Liver (tissue), 3 donors: Measurements from ENCODE around the gene SLC39A3.

ENCODE experiments used
- CTCF ChIP-seq: fragments of 150-350 bp; IDR thresholded peaks from 2 replicates; pipeline ENCODE4 v1.5.1; 2017; ENCODE audit warnings: improper control_type of control experiment, low read depth, low read length; ENCODE audit not compliant: missing input control
- EGR1 ChIP-seq, 2 donors: IDR thresholded peaks; 2 replicates each; pipeline ENCODE4 v1.6.1; 2016 to 2018; ENCODE audit warnings: antibody characterized with exemption in 2 of 2, low read depth in 2 of 2
- HNF4A ChIP-seq, 2 donors: conservative IDR thresholded peaks; 2 replicates each; pipeline ENCODE4 v1.6.1; 2016; ENCODE audit warnings: antibody characterized with exemption in 2 of 2, mild to moderate bottlenecking in 2 of 2
- HNF4G ChIP-seq: IDR thresholded peaks from 2 replicates; pipeline ENCODE4 v1.6.1; 2016; ENCODE audit warnings: antibody characterized with exemption
- MAX ChIP-seq: IDR thresholded peaks from 2 replicates; pipeline ENCODE4 v1.6.1; 2016; ENCODE audit warnings: antibody characterized with exemption
- SP1 ChIP-seq: IDR thresholded peaks from 2 replicates; pipeline ENCODE4 v1.6.1; 2018; ENCODE audit warnings: antibody characterized with exemption, mild to moderate bottlenecking
- TF ChIP-seq, protein P1 (sequence below): IDR thresholded peaks from 2 replicates; pipeline ENCODE4 v1.6.1; 2016; ENCODE audit warnings: antibody characterized with exemption
- donor health status: healthy.
- donor health status: healthy.

- TF ChIP-seq EGR1 (IDR thresholded peaks at IDR 0.05; ENCODE audit: low read depth in 2 of 2) (no peak), CTCF (no peak), SP1 (no peak), HNF4G (no peak), HNF4A (conservative IDR thresholded peaks at IDR 0.05) (no peak), MAX (no peak)
- TF ChIP-seq, protein P1, sequence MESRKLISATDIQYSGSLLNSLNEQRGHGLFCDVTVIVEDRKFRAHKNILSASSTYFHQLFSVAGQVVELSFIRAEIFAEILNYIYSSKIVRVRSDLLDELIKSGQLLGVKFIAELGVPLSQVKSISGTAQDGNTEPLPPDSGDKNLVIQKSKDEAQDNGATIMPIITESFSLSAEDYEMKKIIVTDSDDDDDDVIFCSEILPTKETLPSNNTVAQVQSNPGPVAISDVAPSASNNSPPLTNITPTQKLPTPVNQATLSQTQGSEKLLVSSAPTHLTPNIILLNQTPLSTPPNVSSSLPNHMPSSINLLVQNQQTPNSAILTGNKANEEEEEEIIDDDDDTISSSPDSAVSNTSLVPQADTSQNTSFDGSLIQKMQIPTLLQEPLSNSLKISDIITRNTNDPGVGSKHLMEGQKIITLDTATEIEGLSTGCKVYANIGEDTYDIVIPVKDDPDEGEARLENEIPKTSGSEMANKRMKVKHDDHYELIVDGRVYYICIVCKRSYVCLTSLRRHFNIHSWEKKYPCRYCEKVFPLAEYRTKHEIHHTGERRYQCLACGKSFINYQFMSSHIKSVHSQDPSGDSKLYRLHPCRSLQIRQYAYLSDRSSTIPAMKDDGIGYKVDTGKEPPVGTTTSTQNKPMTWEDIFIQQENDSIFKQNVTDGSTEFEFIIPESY = no peak
Observed at GRCh38 chr19:2766594-2767372, 27.0 kb upstream of the SLC39A3 start.
